ENCODE results near the gene AGAP3. TPM values are rescaled to one million over a fixed set of nuclear protein-coding genes. Genes with fewer than 3 reads are reported as not detected.

Gene AGAP3
- total and polyA plus RNA-seq, 4 donors = 3.9 to 27.0 (median 17.6) TPM

DNA sequence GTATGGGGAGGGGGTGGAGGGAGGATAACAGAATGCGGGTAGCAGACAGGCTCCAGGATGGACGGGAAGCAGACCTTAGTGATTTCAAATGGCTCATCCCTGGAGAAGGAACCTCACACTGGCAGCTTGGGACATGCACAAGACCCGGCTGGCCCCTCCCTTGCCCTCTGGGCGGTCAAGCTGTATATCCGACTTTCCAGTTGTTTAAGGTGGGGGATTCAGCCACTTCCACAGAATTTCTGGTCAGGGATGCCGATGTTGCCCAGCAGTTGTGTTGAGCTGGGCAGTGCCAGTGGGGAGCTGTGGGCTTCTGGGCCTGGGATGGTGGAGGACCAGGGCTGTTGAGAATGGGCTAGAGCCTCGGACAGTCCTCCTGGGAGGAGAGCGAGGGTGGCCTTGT is 42.4 kb downstream of the AGAP3 start:
- WGBS = 94% methylated on average over 8 of the region's 8 CpGs
- Histone ChIP-seq H3K27ac (ENCODE audit: low read depth in 1 of 2, low read length in 2 of 2) (no peak overlapping the region), H3K9me3 (ENCODE audit: control insufficient read depth in 4 of 4, low read length in 3 of 4) (no peaks in the 10 kb centered on the region), H3K27me3 (ENCODE audit: control insufficient read depth in 4 of 4, insufficient read depth in 4 of 4, low read length in 3 of 4) (no peaks in the 10 kb centered on the region), H3K4me3 (ENCODE audit: low read depth in 1 of 3, low read length in 3 of 3) (no peak overlapping the region), H3K9ac (ENCODE audit: low read depth in 1 of 2, low read length in 2 of 2) (no peak overlapping the region), H3K4me1 (ENCODE audit: control insufficient read depth in 4 of 4, insufficient read depth in 4 of 4, low read length in 3 of 4) (no peaks in the 10 kb centered on the region), H3K36me3 (ENCODE audit: control insufficient read depth in 4 of 4, insufficient read depth in 3 of 4, low read depth in 1 of 4, low read length in 3 of 4) (peaks cover 7 to 45% (median 21%) of the 10 kb centered on the region in 4 donors)
- TF ChIP-seq EGR1 (IDR thresholded peaks at IDR 0.05; ENCODE audit: low read depth in 2 of 2) = no peak
- TF ChIP-seq, protein P1, sequence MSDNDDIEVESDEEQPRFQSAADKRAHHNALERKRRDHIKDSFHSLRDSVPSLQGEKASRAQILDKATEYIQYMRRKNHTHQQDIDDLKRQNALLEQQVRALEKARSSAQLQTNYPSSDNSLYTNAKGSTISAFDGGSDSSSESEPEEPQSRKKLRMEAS (IDR thresholded peaks at IDR 0.05) = no peak
- TF ChIP-seq CTCF (IDR thresholded peaks at IDR 0.05; ENCODE audit: low read depth, low read length, missing input control) = no peak
- TF ChIP-seq ZBTB33 (IDR thresholded peaks at IDR 0.05) = no peak
- no peak for TF ChIP-seq RAD21 (IDR thresholded peaks at IDR 0.05)
- TF ChIP-seq NR2F2 (IDR thresholded peaks at IDR 0.05) = no peak
- TF ChIP-seq FOXA2 (IDR thresholded peaks at IDR 0.05) = no peak
- TF ChIP-seq GABPA (IDR thresholded peaks at IDR 0.05 in 1 of 2, conservative IDR thresholded peaks at IDR 0.05 in 1 of 2) = no peak
- TF ChIP-seq RXRA (IDR thresholded peaks at IDR 0.05) = no peak
- no peak for TF ChIP-seq JUND (IDR thresholded peaks at IDR 0.05)
- no peak for TF ChIP-seq FOXA1 (IDR thresholded peaks at IDR 0.05)
- no peak for TF ChIP-seq HNF4A (conservative IDR thresholded peaks at IDR 0.05)
- no peak for TF ChIP-seq HNF4G (IDR thresholded peaks at IDR 0.05)
- no peak for TF ChIP-seq YY1 (IDR thresholded peaks at IDR 0.05)
- TF ChIP-seq ATF3 (IDR thresholded peaks at IDR 0.05) = no peak
- TF ChIP-seq TAF1 (conservative IDR thresholded peaks at IDR 0.05) = no peak
- no peak for TF ChIP-seq SP1 (IDR thresholded peaks at IDR 0.05)
- TF ChIP-seq, protein P2, sequence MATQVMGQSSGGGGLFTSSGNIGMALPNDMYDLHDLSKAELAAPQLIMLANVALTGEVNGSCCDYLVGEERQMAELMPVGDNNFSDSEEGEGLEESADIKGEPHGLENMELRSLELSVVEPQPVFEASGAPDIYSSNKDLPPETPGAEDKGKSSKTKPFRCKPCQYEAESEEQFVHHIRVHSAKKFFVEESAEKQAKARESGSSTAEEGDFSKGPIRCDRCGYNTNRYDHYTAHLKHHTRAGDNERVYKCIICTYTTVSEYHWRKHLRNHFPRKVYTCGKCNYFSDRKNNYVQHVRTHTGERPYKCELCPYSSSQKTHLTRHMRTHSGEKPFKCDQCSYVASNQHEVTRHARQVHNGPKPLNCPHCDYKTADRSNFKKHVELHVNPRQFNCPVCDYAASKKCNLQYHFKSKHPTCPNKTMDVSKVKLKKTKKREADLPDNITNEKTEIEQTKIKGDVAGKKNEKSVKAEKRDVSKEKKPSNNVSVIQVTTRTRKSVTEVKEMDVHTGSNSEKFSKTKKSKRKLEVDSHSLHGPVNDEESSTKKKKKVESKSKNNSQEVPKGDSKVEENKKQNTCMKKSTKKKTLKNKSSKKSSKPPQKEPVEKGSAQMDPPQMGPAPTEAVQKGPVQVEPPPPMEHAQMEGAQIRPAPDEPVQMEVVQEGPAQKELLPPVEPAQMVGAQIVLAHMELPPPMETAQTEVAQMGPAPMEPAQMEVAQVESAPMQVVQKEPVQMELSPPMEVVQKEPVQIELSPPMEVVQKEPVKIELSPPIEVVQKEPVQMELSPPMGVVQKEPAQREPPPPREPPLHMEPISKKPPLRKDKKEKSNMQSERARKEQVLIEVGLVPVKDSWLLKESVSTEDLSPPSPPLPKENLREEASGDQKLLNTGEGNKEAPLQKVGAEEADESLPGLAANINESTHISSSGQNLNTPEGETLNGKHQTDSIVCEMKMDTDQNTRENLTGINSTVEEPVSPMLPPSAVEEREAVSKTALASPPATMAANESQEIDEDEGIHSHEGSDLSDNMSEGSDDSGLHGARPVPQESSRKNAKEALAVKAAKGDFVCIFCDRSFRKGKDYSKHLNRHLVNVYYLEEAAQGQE (IDR thresholded peaks at IDR 0.05) = no peak
- no peak for DNase-seq (ENCODE audit: low spot score)
